SK-N-MC (cell line): ENCODE measurements around the gene SSX2IP.

ENCODE experiments used
- EZH2 ChIP-seq: fragments of 200-600 bp; sonication (generic); IDR thresholded peaks from one replicate; pipeline ENCODE4 v1.6.1; 2017; ENCODE audit warnings: antibody characterized with exemption
- FOXP2 ChIP-seq: optimal IDR thresholded peaks from 2 replicates; pipeline ENCODE3; 2011; ENCODE audit warnings: mild to moderate bottlenecking, moderate library complexity; ENCODE audit not compliant: insufficient read depth; ENCODE audit errors: extremely low read length, control extremely low read depth
- POLR2AphosphoS5 ChIP-seq: IDR thresholded peaks from 2 replicates; pipeline ENCODE4 v1.6.1; 2012; ENCODE audit warnings: mild to moderate bottlenecking, low read depth, low read length, borderline replicate concordance

GRCh38 chr1:84611796-84612195 lies 78.5 kb downstream of the SSX2IP start:
- TF ChIP-seq EZH2 (no peak), POLR2AphosphoS5 (no peak), FOXP2 (no peak)
